Measurements from ENCODE around the gene XPR1.

The XPR1 gene

DNA sequence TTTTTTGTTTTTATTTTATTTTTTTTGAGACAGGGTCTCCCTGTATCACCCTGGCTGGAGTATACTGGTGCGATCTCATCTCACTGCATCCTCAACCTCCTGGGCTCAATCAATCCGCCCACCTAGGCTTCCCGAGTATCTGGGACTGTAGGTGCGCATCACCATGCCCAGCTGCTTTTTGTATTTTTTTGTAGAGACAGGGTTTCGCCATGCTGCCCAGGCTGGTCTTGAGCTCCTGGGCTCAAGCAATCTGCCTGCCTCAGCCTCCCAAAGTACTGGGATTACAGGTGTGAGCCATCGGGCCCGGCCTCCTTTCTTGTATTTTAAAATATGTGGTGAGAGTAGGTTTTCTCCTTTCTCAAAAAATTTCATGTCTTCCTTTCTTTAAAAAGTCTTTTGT lies 122.6 kb downstream of the XPR1 start:
- Mint-ChIP-seq H3K4me3 (no peak overlapping the region), H3K4me1 (no peaks in the 10 kb centered on the region), H3K27ac (no peak overlapping the region), H3K9me3 (peaks cover 6% of the 10 kb centered on the region), H3K27me3 (no peaks in the 10 kb centered on the region), H3K36me3 (peaks cover 34% of the 10 kb centered on the region)
- no peak for ATAC-seq

DNA sequence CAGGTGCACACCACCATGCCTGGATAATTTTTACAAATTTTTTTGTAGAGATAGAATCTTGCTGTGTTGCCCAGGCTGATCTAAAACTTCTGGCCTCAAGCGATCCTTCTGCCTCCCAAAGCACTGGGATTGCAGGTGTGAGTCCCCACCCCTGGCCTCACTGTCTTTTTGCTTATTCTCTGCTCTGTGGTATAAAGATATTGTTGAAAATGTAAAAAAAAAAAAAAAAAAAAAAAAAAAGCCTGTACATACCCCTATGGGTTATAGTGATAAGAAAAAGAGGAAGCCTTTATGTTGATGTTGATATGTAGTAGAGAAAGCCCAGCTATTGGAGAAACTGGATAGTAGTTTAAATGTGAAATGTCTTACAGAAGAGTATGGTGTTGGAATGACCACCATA lies 125.8 kb downstream of the XPR1 start:
- H3K4me3 Mint-ChIP-seq = no peak overlapping the region
- H3K9me3 Mint-ChIP-seq = peaks cover 3% of the 10 kb centered on the region
- H3K4me1 Mint-ChIP-seq = no peaks in the 10 kb centered on the region
- no peak overlapping the region for H3K27ac Mint-ChIP-seq
- H3K36me3 Mint-ChIP-seq = peaks cover 26% of the 10 kb centered on the region
- no peaks in the 10 kb centered on the region for H3K27me3 Mint-ChIP-seq
- no peak for ATAC-seq

GRCh38 chr1:180762796-180763195 lies 131.0 kb downstream of the XPR1 start:
- H3K36me3 Mint-ChIP-seq = peaks cover 7% of the 10 kb centered on the region
- H3K9me3 Mint-ChIP-seq = peaks cover 3% of the 10 kb centered on the region
- H3K4me3 Mint-ChIP-seq = no peak overlapping the region
- no peak overlapping the region for H3K27ac Mint-ChIP-seq
- ATAC-seq = no peak
- no peaks in the 10 kb centered on the region for H3K4me1 Mint-ChIP-seq
- H3K27me3 Mint-ChIP-seq = no peaks in the 10 kb centered on the region

- peaks cover 9% of the 10 kb centered on the region for H3K4me1 Mint-ChIP-seq
- H3K27ac Mint-ChIP-seq = no peak overlapping the region
- ATAC-seq = no peak
- peaks cover 4% of the 10 kb centered on the region for H3K9me3 Mint-ChIP-seq
- no peak overlapping the region for H3K4me3 Mint-ChIP-seq
- peaks cover 12% of the 10 kb centered on the region for H3K36me3 Mint-ChIP-seq
- H3K27me3 Mint-ChIP-seq = no peaks in the 10 kb centered on the region
Measured at GRCh38 chr1:180765151-180765550, 133.3 kb downstream of the XPR1 start.

DNA sequence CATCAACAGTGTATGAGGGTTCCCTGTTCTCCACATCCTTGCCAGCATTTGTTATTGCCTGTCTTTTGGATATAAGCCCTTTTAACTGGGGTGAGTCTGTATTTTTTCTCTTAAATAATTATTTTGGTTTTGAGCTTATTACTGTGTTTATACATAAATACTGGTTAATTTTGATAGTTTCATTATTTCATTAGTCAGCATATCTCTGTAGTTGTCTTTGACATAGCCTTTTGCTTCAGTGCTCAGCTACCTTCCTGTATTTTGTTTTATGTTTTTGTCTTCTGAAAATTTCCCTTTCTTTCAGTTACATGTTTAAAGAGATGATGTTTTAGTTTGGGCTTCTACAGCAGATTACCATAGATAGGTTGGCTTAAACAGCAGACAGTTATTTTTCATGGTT lies 138.1 kb downstream of the XPR1 start:
- no peak overlapping the region for H3K4me3 Mint-ChIP-seq
- H3K36me3 Mint-ChIP-seq = peaks cover 38% of the 10 kb centered on the region
- H3K4me1 Mint-ChIP-seq = peaks cover 22% of the 10 kb centered on the region
- H3K9me3 Mint-ChIP-seq = peaks cover 4% of the 10 kb centered on the region
- no peak overlapping the region for H3K27ac Mint-ChIP-seq
- H3K27me3 Mint-ChIP-seq = no peaks in the 10 kb centered on the region
- ATAC-seq = no peak

GRCh38 chr1:180773210-180773865 lies 141.5 kb downstream of the XPR1 start:
- peaks cover 4% of the 10 kb centered on the region for H3K9me3 Mint-ChIP-seq
- ATAC-seq = no peak
- peaks cover 22% of the 10 kb centered on the region for H3K4me1 Mint-ChIP-seq
- H3K27me3 Mint-ChIP-seq = no peaks in the 10 kb centered on the region
- H3K27ac Mint-ChIP-seq = no peak overlapping the region
- H3K4me3 Mint-ChIP-seq = no peak overlapping the region
- peaks cover 38% of the 10 kb centered on the region for H3K36me3 Mint-ChIP-seq

- H3K36me3 Mint-ChIP-seq = peaks cover 23% of the 10 kb centered on the region
- no peaks in the 10 kb centered on the region for H3K9me3 Mint-ChIP-seq
- H3K4me1 Mint-ChIP-seq = peaks cover 19% of the 10 kb centered on the region
- no peak overlapping the region for H3K27ac Mint-ChIP-seq
- no peaks in the 10 kb centered on the region for H3K27me3 Mint-ChIP-seq
- no peak for ATAC-seq
- H3K4me3 Mint-ChIP-seq = no peak overlapping the region
Measured at GRCh38 chr1:180775801-180776200, 144.0 kb downstream of the XPR1 start.

DNA sequence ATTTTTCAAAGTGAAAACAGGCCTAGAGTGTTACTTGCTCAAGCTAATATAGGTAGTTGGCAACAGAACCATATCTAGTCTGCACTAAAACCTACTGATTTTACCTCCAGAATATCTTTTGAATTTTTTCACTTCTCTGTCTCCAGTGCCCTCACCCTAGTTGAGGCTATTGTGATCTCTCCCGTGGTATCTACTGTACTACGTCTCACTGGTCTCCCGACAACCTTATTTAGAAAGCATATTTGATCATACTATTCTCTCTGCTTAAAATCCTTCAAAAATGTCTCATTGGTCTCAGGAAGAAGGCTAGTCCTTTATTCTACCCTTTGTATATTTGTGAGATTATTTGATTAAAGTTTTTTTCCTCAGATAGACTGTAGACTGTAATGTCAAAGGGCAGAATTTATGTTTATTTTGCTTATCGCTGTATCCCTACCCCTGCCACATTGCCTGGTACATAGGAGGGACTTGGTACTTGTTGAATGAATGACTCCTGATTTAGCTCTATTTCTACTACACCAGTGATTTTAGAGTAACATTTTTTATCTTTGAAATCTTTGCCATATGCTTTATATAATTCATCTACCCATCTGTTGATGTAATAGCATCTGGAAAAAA lies 145.4 kb downstream of the XPR1 start:
- H3K4me1 Mint-ChIP-seq = peaks cover 23% of the 10 kb centered on the region

DNA sequence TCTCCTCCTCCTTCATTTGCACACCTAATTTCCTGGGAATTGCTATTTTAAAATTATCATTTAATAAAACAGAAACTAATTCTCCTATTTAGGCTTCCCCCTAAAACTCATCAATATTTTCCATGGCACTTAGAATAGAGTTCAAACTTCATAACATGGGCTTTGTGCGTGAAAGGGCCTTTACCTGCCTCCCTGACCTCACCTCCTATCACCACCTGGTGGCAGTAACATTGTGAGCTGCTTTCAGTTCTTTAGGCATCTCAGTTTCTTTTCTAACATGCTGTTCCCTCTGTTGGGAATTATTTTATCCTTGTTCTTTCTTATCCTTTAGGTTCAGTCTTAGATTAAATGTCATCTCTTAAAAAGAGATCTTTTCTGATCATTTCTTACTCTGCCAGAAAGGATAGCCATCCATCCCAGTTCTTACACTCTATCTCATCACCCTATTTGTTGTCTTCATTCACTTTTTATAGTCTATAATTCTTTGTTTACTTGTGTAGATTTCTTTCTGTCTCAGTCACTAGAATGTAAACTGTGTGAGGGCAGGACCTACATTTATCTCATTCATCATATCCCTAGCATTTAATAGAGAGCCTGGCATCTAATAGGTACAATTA lies 147.1 kb downstream of the XPR1 start:
- ATAC-seq = no peak
- H3K4me3 Mint-ChIP-seq = no peak overlapping the region
- peaks cover 17% of the 10 kb centered on the region for H3K4me1 Mint-ChIP-seq
- H3K27me3 Mint-ChIP-seq = no peaks in the 10 kb centered on the region
- no peaks in the 10 kb centered on the region for H3K36me3 Mint-ChIP-seq
- H3K27ac Mint-ChIP-seq = no peak overlapping the region
- H3K9me3 Mint-ChIP-seq = no peaks in the 10 kb centered on the region

More for the DNA sequence above, 145.4 kb downstream of the XPR1 start:
- Mint-ChIP-seq H3K27ac (no peak overlapping the region), H3K4me3 (no peak overlapping the region), H3K9me3 (no peaks in the 10 kb centered on the region), H3K27me3 (no peaks in the 10 kb centered on the region), H3K36me3 (peaks cover 10% of the 10 kb centered on the region)
- ATAC-seq = no peak

GRCh38 chr1:180779584-180779983 lies 147.8 kb downstream of the XPR1 start:
- no peak for ATAC-seq

DNA sequence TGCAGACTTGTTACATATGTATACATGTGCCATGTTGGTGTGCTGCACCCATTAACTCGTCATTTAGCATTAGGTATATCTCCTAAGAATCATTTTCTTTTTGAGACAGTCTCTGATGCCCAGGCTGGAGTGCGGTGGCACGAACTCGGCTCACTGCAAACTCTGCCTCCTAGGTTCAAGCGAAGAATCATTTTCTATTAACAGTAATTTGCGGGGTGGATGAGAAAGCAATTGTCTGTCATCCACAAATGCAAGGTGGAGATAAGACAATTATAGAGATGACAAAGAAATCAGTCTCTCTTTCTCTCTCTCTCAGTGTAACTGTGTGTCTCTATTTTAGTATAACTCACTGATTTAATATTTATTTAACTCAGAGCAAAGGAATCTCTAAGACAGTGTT lies 149.9 kb downstream of the XPR1 start:
- H3K27ac Mint-ChIP-seq = no peak overlapping the region
- no peak overlapping the region for H3K4me3 Mint-ChIP-seq
- peaks cover 17% of the 10 kb centered on the region for H3K4me1 Mint-ChIP-seq
- H3K27me3 Mint-ChIP-seq = no peaks in the 10 kb centered on the region
- ATAC-seq = no peak
- H3K9me3 Mint-ChIP-seq = no peaks in the 10 kb centered on the region
- H3K36me3 Mint-ChIP-seq = no peaks in the 10 kb centered on the region

More at GRCh38 chr1:180779584-180779983, 147.8 kb downstream of the XPR1 start:
- H3K4me1 Mint-ChIP-seq = peaks cover 17% of the 10 kb centered on the region
- no peak overlapping the region for H3K27ac Mint-ChIP-seq
- H3K36me3 Mint-ChIP-seq = no peaks in the 10 kb centered on the region
- H3K4me3 Mint-ChIP-seq = no peak overlapping the region
- no peaks in the 10 kb centered on the region for H3K9me3 Mint-ChIP-seq
- H3K27me3 Mint-ChIP-seq = no peaks in the 10 kb centered on the region

DNA sequence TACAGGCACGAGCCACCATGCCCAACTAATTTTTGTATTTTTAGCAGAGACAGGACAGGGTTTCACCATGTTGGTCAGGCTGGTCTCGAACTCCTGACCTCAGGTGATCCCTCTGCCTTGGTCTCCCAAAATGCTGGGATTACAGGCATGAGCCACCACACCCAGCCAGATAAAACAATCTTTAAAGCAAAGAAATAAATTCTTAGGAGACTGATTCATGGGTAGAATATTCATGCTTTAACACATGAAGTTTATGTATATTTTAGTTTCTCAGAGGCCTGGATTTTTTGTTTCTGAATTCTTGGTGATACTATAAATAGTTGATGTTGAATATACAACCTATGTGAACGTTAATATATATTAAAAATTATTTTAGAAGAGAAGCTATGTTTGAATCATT lies 153.5 kb downstream of the XPR1 start:
- Mint-ChIP-seq H3K27me3 (no peaks in the 10 kb centered on the region), H3K9me3 (no peaks in the 10 kb centered on the region), H3K36me3 (peaks cover 21% of the 10 kb centered on the region), H3K4me1 (peaks cover 7% of the 10 kb centered on the region), H3K4me3 (no peak overlapping the region), H3K27ac (no peak overlapping the region)
- no peak for ATAC-seq

DNA sequence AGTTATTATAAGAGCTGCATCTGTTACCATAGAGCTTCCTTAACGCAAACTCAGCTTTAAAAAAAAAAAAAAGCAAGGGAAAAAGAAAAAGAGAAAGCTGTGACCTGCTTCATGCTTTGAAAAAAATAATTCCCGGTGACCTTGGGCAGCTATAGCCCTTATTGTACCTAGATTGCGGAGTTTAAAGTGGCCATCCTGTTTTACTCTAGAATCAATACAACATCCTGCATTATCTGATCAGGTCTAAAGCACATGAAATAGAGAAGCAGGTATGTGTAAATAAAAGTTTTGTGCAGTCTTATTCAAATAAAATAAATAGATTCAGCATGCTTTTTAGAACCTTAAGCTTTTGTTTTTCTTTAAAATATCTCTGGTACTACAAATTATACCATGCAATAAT lies 154.1 kb downstream of the XPR1 start:
- no peaks in the 10 kb centered on the region for H3K9me3 Mint-ChIP-seq
- H3K27ac Mint-ChIP-seq = no peak overlapping the region
- ATAC-seq = no peak
- no peak overlapping the region for H3K4me3 Mint-ChIP-seq
- H3K36me3 Mint-ChIP-seq = peaks cover 22% of the 10 kb centered on the region
- H3K4me1 Mint-ChIP-seq = peaks cover 10% of the 10 kb centered on the region
- no peaks in the 10 kb centered on the region for H3K27me3 Mint-ChIP-seq

- Mint-ChIP-seq H3K27ac (no peak overlapping the region), H3K36me3 (peaks cover 22% of the 10 kb centered on the region)
Measured at GRCh38 chr1:180786624-180787023, 154.8 kb downstream of the XPR1 start.

GRCh38 chr1:180787628-180788307 lies 155.9 kb downstream of the XPR1 start:
- Mint-ChIP-seq H3K4me1 (peaks cover 16% of the 10 kb centered on the region), H3K27me3 (no peaks in the 10 kb centered on the region), H3K4me3 (no peak overlapping the region), H3K36me3 (peaks cover 22% of the 10 kb centered on the region), H3K27ac (no peak overlapping the region), H3K9me3 (no peaks in the 10 kb centered on the region)
- no peak for ATAC-seq

More at GRCh38 chr1:180786624-180787023, 154.8 kb downstream of the XPR1 start:
- Mint-ChIP-seq H3K4me3 (no peak overlapping the region), H3K9me3 (no peaks in the 10 kb centered on the region), H3K4me1 (peaks cover 13% of the 10 kb centered on the region), H3K27me3 (no peaks in the 10 kb centered on the region)
- ATAC-seq = no peak
